K562 (cell line): ENCODE results near the gene NECAB3. TPM values are rescaled to one million over a fixed set of nuclear protein-coding genes. Genes with fewer than 3 reads are reported as not detected.

Source experiments
- ADNP ChIP-seq: fragments of 200-800 bp; sonication (Bioruptor generic); IDR thresholded peaks from 2 replicates; pipeline ENCODE4 v1.6.1; 2016; ENCODE audit warnings: missing genetic modification characterization, missing compliant biosample characterization
- ATF6 ChIP-seq: sonication (generic); formaldehyde crosslinking; IDR thresholded peaks from 2 replicates; pipeline ENCODE4 v1.4.0; 2020; ENCODE audit warnings: mild to moderate bottlenecking, missing genetic modification reagents
- BHLHE40 ChIP-seq: IDR thresholded peaks from 2 replicates; pipeline ENCODE4 v1.6.1; 2011; ENCODE audit warnings: low read length, improper control_type of control experiment
- CREB1 ChIP-seq, 2 experiments: sonication (generic) in 1 of 2; formaldehyde crosslinking in 1 of 2; IDR thresholded peaks; 2 replicates each; pipeline versions ENCODE4 v1.6.1 to v1.8.0; 2012 to 2022; ENCODE audit warnings: inconsistent platforms in 1 of 2, mild to moderate bottlenecking in 1 of 2, missing genetic modification reagents in 1 of 2, moderate library complexity in 1 of 2
- EHMT2 ChIP-seq: fragments of 450-650 bp; IDR thresholded peaks from 2 replicates; pipeline ENCODE4 v1.6.1; 2018; ENCODE audit warnings: antibody characterized with exemption
- ESRRA ChIP-seq: fragments of 450-650 bp; IDR thresholded peaks from 2 replicates; pipeline ENCODE4 v1.6.1; 2014; ENCODE audit warnings: low read depth, mild to moderate bottlenecking, moderate library complexity, borderline replicate concordance
- FOXA3 ChIP-seq, 2 experiments: fragments of 450-650 bp in 1 of 2; sonication (generic) in 1 of 2; formaldehyde crosslinking; IDR thresholded peaks in 1 of 2; conservative IDR thresholded peaks in 1 of 2; 2 replicates each; pipeline versions ENCODE4 v1.4.0 to v1.8.0; 2020 to 2022; ENCODE audit warnings: mild to moderate bottlenecking in 2 of 2, missing genetic modification reagents in 1 of 2
- KLF16 ChIP-seq: IDR thresholded peaks from 2 replicates; pipeline ENCODE4 v1.6.1; 2016; ENCODE audit warnings: antibody characterized with exemption
- MAFK ChIP-seq: IDR thresholded peaks from 2 replicates; pipeline ENCODE4 v1.6.1; 2011; ENCODE audit warnings: low read length, improper control_type of control experiment
- MTA3 ChIP-seq: fragments of 450-650 bp; formaldehyde crosslinking; IDR thresholded peaks from 2 replicates; pipeline ENCODE4 v1.6.1; 2017; ENCODE audit warnings: mild to moderate bottlenecking, borderline replicate concordance
- NFXL1 ChIP-seq: fragments of 450-650 bp; formaldehyde crosslinking; IDR thresholded peaks from 2 replicates; pipeline ENCODE4 v1.4.0; 2021; ENCODE audit warnings: mild to moderate bottlenecking
- NR2C1 ChIP-seq, 2 experiments: fragments of 450-650 bp; IDR thresholded peaks; 2 replicates each; pipeline ENCODE4 v1.6.1; 2017; ENCODE audit warnings: mild to moderate bottlenecking in 2 of 2, antibody characterized with exemption in 1 of 2, inconsistent platforms in 1 of 2, missing compliant biosample characterization in 1 of 2, missing genetic modification characterization in 1 of 2
- NR4A1 ChIP-seq, 2 experiments: fragments of 250-450 bp in 1 of 2; fragments of 450-650 bp in 1 of 2; sonication (Bioruptor Pico) in 1 of 2; IDR thresholded peaks; 2 replicates each; pipeline versions ENCODE4 v1.4.0 to v1.6.1; 2016 to 2020; ENCODE audit warnings: mild to moderate bottlenecking in 2 of 2, missing compliant biosample characterization in 1 of 2, missing genetic modification characterization in 1 of 2, moderate library complexity in 1 of 2
- PML ChIP-seq: IDR thresholded peaks from 2 replicates; pipeline ENCODE4 v1.6.1; 2012; ENCODE audit warnings: low read length, inconsistent platforms
- PRDM10 ChIP-seq: fragments of 450-650 bp; IDR thresholded peaks from 2 replicates; pipeline ENCODE4 v1.6.1; 2018; ENCODE audit not compliant: partially characterized antibody
- RAD51 ChIP-seq: fragments of 450-650 bp; IDR thresholded peaks from 2 replicates; pipeline ENCODE4 v1.7.1; 2016; ENCODE audit warnings: low read depth, mild to moderate bottlenecking, borderline replicate concordance
- SOX6 ChIP-seq: fragments of 450-650 bp; IDR thresholded peaks from 2 replicates; pipeline ENCODE4 v1.6.1; 2014; ENCODE audit warnings: mild to moderate bottlenecking
- TEAD1 ChIP-seq, 2 experiments: fragments of 450-650 bp in 1 of 2; sonication (generic) in 1 of 2; formaldehyde crosslinking; IDR thresholded peaks; 2 replicates each; pipeline versions ENCODE4 v1.4.0 to v1.8.0; 2020 to 2022; ENCODE audit warnings: mild to moderate bottlenecking in 2 of 2, missing genetic modification reagents in 1 of 2
- U2AF1 ChIP-seq: fragments of 200-400 bp; formaldehyde crosslinking; optimal IDR thresholded peaks from 2 replicates; pipeline ENCODE3; 2017; ENCODE audit warnings: mild to moderate bottlenecking, low read depth, low read length, moderate library complexity
- ZC3H4 ChIP-seq: sonication (generic); formaldehyde crosslinking; IDR thresholded peaks from 2 replicates; pipeline ENCODE4 v1.9.0; 2021; ENCODE audit warnings: missing genetic modification reagents, borderline replicate concordance
- ZEB2 ChIP-seq: fragments of 450-650 bp; IDR thresholded peaks from 2 replicates; pipeline ENCODE4 v1.6.1; 2016
- ZNF224 ChIP-seq: sonication (generic); formaldehyde crosslinking; IDR thresholded peaks from 2 replicates; pipeline ENCODE4 v1.8.0; 2022; ENCODE audit warnings: mild to moderate bottlenecking, missing genetic modification reagents
- ZNF324 ChIP-seq: fragments of 250-450 bp; sonication (Bioruptor Pico); IDR thresholded peaks from 2 replicates; pipeline ENCODE4 v1.4.0; 2020; ENCODE audit warnings: mild to moderate bottlenecking
- polyA plus RNA-seq, 8 experiments: library from polyadenylated mRNA; depleted of rRNA in 4 of 8; stranded (reverse) in 5 of 8; unstranded in 3 of 8; fragments of >200 nt; fragmentation: Nextera tagmentation in 2 of 8; fragmentation: Illumina TruSeq in 1 of 8; extraction: Ambion mirVana in 2 of 8; extraction: Trizol in 1 of 8; gene quantifications; 2 replicates each; pipeline versions ENCODE4 v1.2.1 to v1.2.3, GENCODE V29; 2011 to 2014; ENCODE audit warnings: inconsistent platforms in 1 of 8, missing spikeins in 1 of 8
- total RNA-seq, 7 experiments: library from RNA; depleted of rRNA in 6 of 7; stranded (reverse); fragments of >200 nt in 6 of 7; fragmentation: Illumina TruSeq in 2 of 7; extraction: Trizol in 2 of 7; gene quantifications; 2 replicates each; pipeline versions ENCODE4 v1.2.1 to v1.2.3, GENCODE V29; 2011 to 2021; ENCODE audit warnings: low replicate concordance in 1 of 7

Gene NECAB3
- total and polyA plus RNA-seq, 9 of the 15 experiments (the other 6 are each of a cell fraction or from before 2014, with no cell fraction given), result 0.94 to 63.3 (median 31.5) TPM

- TF ChIP-seq ESRRA (peak; percentile 65), MTA3 (peak; percentile 61; the same call in 1 of the 2 replicates), MAFK (no peak), EHMT2 (no peak), PML (peak; percentile 87), NR4A1 (CRISPR knock-in tag; IDR thresholded peaks at IDR 0.05) (no peak), NR4A1 (tag; IDR thresholded peaks at IDR 0.05) (no peak), CREB1 (IDR thresholded peaks at IDR 0.05) (peak; percentile 45; the same call in 1 of the 2 replicates), CREB1 (CRISPR knock-in tag; IDR thresholded peaks at IDR 0.05) (no peak), ADNP (peak; percentile 93), ZNF324 (CRISPR knock-in tag) (no peak), ZEB2 (peak; percentile 90), FOXA3 (CRISPR knock-in tag; conservative IDR thresholded peaks at IDR 0.05 in 1 of 2, IDR thresholded peaks at IDR 0.05 in 1 of 2) (peak in 1 of 2 experiments; percentile 69; a peak in 2 of 4 replicates), ZC3H4 (no peak), TEAD1 (CRISPR knock-in tag; IDR thresholded peaks at IDR 0.05) (peak in 1 of 2 experiments; percentile 89; a peak in 2 of 4 replicates), ATF6 (no peak), SOX6 (peak; percentile 88), U2AF1 (no peak), RAD51 (0 out of 2 replicates have a peak, but pooled peaks have one; percentile 6), KLF16 (peak; percentile 89), NR2C1 (IDR thresholded peaks at IDR 0.05) (peak; percentile 43; the same call in 1 of the 2 replicates), NR2C1 (tag; IDR thresholded peaks at IDR 0.05) (peak; percentile 55), ZNF224 (no peak), PRDM10 (peak; percentile 11), BHLHE40 (0 out of 2 replicates have a peak, but pooled peaks have one; percentile 47), NFXL1 (CRISPR knock-in tag) (no peak)
These were observed 14.8 kb upstream of the NECAB3 start (continued) for GRCh38 chr20:33688938-33689424.
